ENCODE measurements around the gene RIMOC1.

RIMOC1 gene

GRCh38 chr5:41951224-41951623 lies 47.1 kb downstream of the RIMOC1 start:
- no peak overlapping the region for H2AFZ ChIP-seq (ENCODE audit: low read length)
- TF ChIP-seq EZH2 (IDR thresholded peaks at IDR 0.05; ENCODE audit: borderline replicate concordance, low read length): no peak
- TF ChIP-seq CTCF (IDR thresholded peaks at IDR 0.05; ENCODE audit: low read length): no peak
- no peaks in the 10 kb centered on the region for H3K4me1 ChIP-seq (ENCODE audit: insufficient read depth, low read length, severe bottlenecking)
- no peaks in the 10 kb centered on the region for H3K9me3 ChIP-seq (ENCODE audit: low read length)
- no peaks in the 10 kb centered on the region for H3K9me2 ChIP-seq (ENCODE audit: low read depth, low read length)
- H3K36me3 ChIP-seq (ENCODE audit: insufficient read depth, low read length): no peaks in the 10 kb centered on the region
- H4K20me1 ChIP-seq (ENCODE audit: insufficient read depth, low read length): no peaks in the 10 kb centered on the region
- H3K4me3 ChIP-seq (ENCODE audit: low read depth, low read length, poor library complexity, severe bottlenecking): no peak overlapping the region
- no peak overlapping the region for H3K9ac ChIP-seq (ENCODE audit: low read length)
- no peaks in the 10 kb centered on the region for H3K79me2 ChIP-seq (ENCODE audit: insufficient read depth, low read length)
- H3F3A ChIP-seq (ENCODE audit: insufficient read depth, low read length): no peaks in the 10 kb centered on the region
- no peaks in the 10 kb centered on the region for H3K27me3 ChIP-seq (ENCODE audit: insufficient read depth, low read length)
- H3K4me2 ChIP-seq (ENCODE audit: low read length): no peak overlapping the region
- no peak overlapping the region for H3K27ac ChIP-seq (ENCODE audit: low read depth, low read length, poor library complexity, severe bottlenecking)

All from OCI-LY1 (cell line).